ENCODE measurements around the gene SOBP. TPM values are rescaled to one million over a fixed set of nuclear protein-coding genes. Genes with fewer than 3 reads are reported as not detected.

SOBP gene
- polyA plus RNA-seq, 4 donors = 1.1 to 1.6 (median 1.1) TPM; not detected in 1

GRCh38 chr6:107676042-107676441 is 186.1 kb downstream of the SOBP start:
- Histone ChIP-seq H3K9me3 (ENCODE audit: control insufficient read depth in 2 of 2, insufficient read depth in 1 of 2, low read depth in 1 of 2, low read length in 1 of 2) (no peaks in the 10 kb centered on the region), H3K27ac (ENCODE audit: low read depth in 1 of 3, low read length in 2 of 3) (no peak overlapping the region), H3K4me3 (ENCODE audit: low read depth in 1 of 3, low read length in 3 of 3) (no peak overlapping the region), H3K27me3 (ENCODE audit: control insufficient read depth in 3 of 3, insufficient read depth in 3 of 3, low read length in 3 of 3) (no peaks in the 10 kb centered on the region), H3K4me1 (ENCODE audit: control insufficient read depth in 3 of 3, insufficient read depth in 2 of 3, low read depth in 1 of 3, low read length in 2 of 3) (peaks cover 0 to 6% (median 0%) of the 10 kb centered on the region in 3 donors), H3K36me3 (ENCODE audit: control insufficient read depth in 3 of 3, insufficient read depth in 2 of 3, low read depth in 1 of 3, low read length in 3 of 3) (no peaks in the 10 kb centered on the region)
- 77 to 78% (median 78%) methylated on average over 11 of the region's 11 CpGs for WGBS, 3 donors
- DNase-seq (no peak), FAIRE-seq (no peak)

- H3K36me3 ChIP-seq (ENCODE audit: control insufficient read depth in 3 of 3, insufficient read depth in 2 of 3, low read depth in 1 of 3, low read length in 3 of 3) = no peaks in the 10 kb centered on the region
- no peak overlapping the region for H3K27ac ChIP-seq (ENCODE audit: low read depth in 1 of 3, low read length in 2 of 3)
- DNase-seq (no peak), FAIRE-seq (no peak)
- H3K4me3 ChIP-seq (ENCODE audit: low read depth in 1 of 3, low read length in 3 of 3) = no peak overlapping the region
- H3K27me3 ChIP-seq (ENCODE audit: control insufficient read depth in 3 of 3, insufficient read depth in 3 of 3, low read length in 3 of 3) = no peaks in the 10 kb centered on the region
- WGBS, 3 donors = 99 to 100% (median 100%) methylated on average over 1 of the region's 1 CpG
- no peaks in the 10 kb centered on the region for H3K9me3 ChIP-seq (ENCODE audit: control insufficient read depth in 2 of 2, insufficient read depth in 1 of 2, low read depth in 1 of 2, low read length in 1 of 2)
- peaks cover 0 to 6% (median 0%) of the 10 kb centered on the region in 3 donors for H3K4me1 ChIP-seq (ENCODE audit: control insufficient read depth in 3 of 3, insufficient read depth in 2 of 3, low read depth in 1 of 3, low read length in 2 of 3)
Measured at GRCh38 chr6:107677399-107677798, 187.5 kb downstream of the SOBP start.

GRCh38 chr6:107679457-107679856 is 189.5 kb downstream of the SOBP start:
- Histone ChIP-seq H3K9me3 (ENCODE audit: control insufficient read depth in 2 of 2, insufficient read depth in 1 of 2, low read depth in 1 of 2, low read length in 1 of 2) (peaks cover 0 to 12% of the 10 kb centered on the region in 2 donors), H3K27me3 (ENCODE audit: control insufficient read depth in 3 of 3, insufficient read depth in 3 of 3, low read length in 3 of 3) (no peaks in the 10 kb centered on the region), H3K27ac (ENCODE audit: low read depth in 1 of 3, low read length in 2 of 3) (no peak overlapping the region), H3K36me3 (ENCODE audit: control insufficient read depth in 3 of 3, insufficient read depth in 2 of 3, low read depth in 1 of 3, low read length in 3 of 3) (no peaks in the 10 kb centered on the region), H3K4me3 (ENCODE audit: low read depth in 1 of 3, low read length in 3 of 3) (no peak overlapping the region), H3K4me1 (ENCODE audit: control insufficient read depth in 3 of 3, insufficient read depth in 2 of 3, low read depth in 1 of 3, low read length in 2 of 3) (peaks cover 0 to 6% (median 0%) of the 10 kb centered on the region in 3 donors)
- WGBS, 3 donors = 70 to 87% (median 80%) methylated on average over 4 of the region's 4 CpGs
- no peak for FAIRE-seq
- no peak for DNase-seq

GRCh38 chr6:107682721-107683120 is 192.8 kb downstream of the SOBP start:
- FAIRE-seq = no peak
- Histone ChIP-seq H3K36me3 (ENCODE audit: control insufficient read depth in 3 of 3, insufficient read depth in 2 of 3, low read depth in 1 of 3, low read length in 3 of 3) (no peaks in the 10 kb centered on the region), H3K27me3 (ENCODE audit: control insufficient read depth in 3 of 3, insufficient read depth in 3 of 3, low read length in 3 of 3) (no peaks in the 10 kb centered on the region), H3K4me3 (ENCODE audit: low read depth in 1 of 3, low read length in 3 of 3) (no peak overlapping the region), H3K4me1 (ENCODE audit: control insufficient read depth in 3 of 3, insufficient read depth in 2 of 3, low read depth in 1 of 3, low read length in 2 of 3) (no peaks in the 10 kb centered on the region), H3K27ac (ENCODE audit: low read depth in 1 of 3, low read length in 2 of 3) (no peak overlapping the region), H3K9me3 (ENCODE audit: control insufficient read depth in 2 of 2, insufficient read depth in 1 of 2, low read depth in 1 of 2, low read length in 1 of 2) (peaks cover 0 to 19% of the 10 kb centered on the region in 2 donors)
- DNase-seq = no peak
- 94 to 97% (median 95%) methylated on average over 3 of the region's 3 CpGs for WGBS, 3 donors

- WGBS, 3 donors = 94 to 97% (median 96%) methylated on average over 2 of the region's 2 CpGs
- H3K36me3 ChIP-seq (ENCODE audit: control insufficient read depth in 3 of 3, insufficient read depth in 2 of 3, low read depth in 1 of 3, low read length in 3 of 3) = no peaks in the 10 kb centered on the region
- FAIRE-seq (no peak), DNase-seq (no peak)
- no peak overlapping the region for H3K27ac ChIP-seq (ENCODE audit: low read depth in 1 of 3, low read length in 2 of 3)
- peaks cover 0 to 19% of the 10 kb centered on the region in 2 donors for H3K9me3 ChIP-seq (ENCODE audit: control insufficient read depth in 2 of 2, insufficient read depth in 1 of 2, low read depth in 1 of 2, low read length in 1 of 2)
- no peaks in the 10 kb centered on the region for H3K27me3 ChIP-seq (ENCODE audit: control insufficient read depth in 3 of 3, insufficient read depth in 3 of 3, low read length in 3 of 3)
- no peak overlapping the region for H3K4me3 ChIP-seq (ENCODE audit: low read depth in 1 of 3, low read length in 3 of 3)
- H3K4me1 ChIP-seq (ENCODE audit: control insufficient read depth in 3 of 3, insufficient read depth in 2 of 3, low read depth in 1 of 3, low read length in 2 of 3) = no peaks in the 10 kb centered on the region
Measured at GRCh38 chr6:107683183-107683582, 193.3 kb downstream of the SOBP start.

GRCh38 chr6:107684996-107685395 is 195.1 kb downstream of the SOBP start:
- 89 to 100% (median 93%) methylated on average over 2 of the region's 2 CpGs for WGBS, 3 donors
- no peak for DNase-seq

GRCh38 chr6:107689190-107689589 is 199.3 kb downstream of the SOBP start:
- no peak for FAIRE-seq

More at GRCh38 chr6:107684996-107685395, 195.1 kb downstream of the SOBP start:
- Histone ChIP-seq H3K36me3 (ENCODE audit: control insufficient read depth in 3 of 3, insufficient read depth in 2 of 3, low read depth in 1 of 3, low read length in 3 of 3) (no peaks in the 10 kb centered on the region), H3K27ac (ENCODE audit: low read depth in 1 of 3, low read length in 2 of 3) (no peak overlapping the region), H3K4me3 (ENCODE audit: low read depth in 1 of 3, low read length in 3 of 3) (no peak overlapping the region), H3K4me1 (ENCODE audit: control insufficient read depth in 3 of 3, insufficient read depth in 2 of 3, low read depth in 1 of 3, low read length in 2 of 3) (no peaks in the 10 kb centered on the region), H3K9me3 (ENCODE audit: control insufficient read depth in 2 of 2, insufficient read depth in 1 of 2, low read depth in 1 of 2, low read length in 1 of 2) (peaks cover 0 to 19% of the 10 kb centered on the region in 2 donors), H3K27me3 (ENCODE audit: control insufficient read depth in 3 of 3, insufficient read depth in 3 of 3, low read length in 3 of 3) (no peaks in the 10 kb centered on the region)
- no peak for FAIRE-seq

GRCh38 chr6:107689951-107690642 is 200.2 kb downstream of the SOBP start:
- no peak for FAIRE-seq
- Histone ChIP-seq H3K27me3 (ENCODE audit: control insufficient read depth in 3 of 3, insufficient read depth in 3 of 3, low read length in 3 of 3) (no peaks in the 10 kb centered on the region), H3K36me3 (ENCODE audit: control insufficient read depth in 3 of 3, insufficient read depth in 2 of 3, low read depth in 1 of 3, low read length in 3 of 3) (no peaks in the 10 kb centered on the region), H3K27ac (ENCODE audit: low read depth in 1 of 3, low read length in 2 of 3) (peak overlapping the region in 1 of 3 donors; percentile 1), H3K4me1 (ENCODE audit: control insufficient read depth in 3 of 3, insufficient read depth in 2 of 3, low read depth in 1 of 3, low read length in 2 of 3) (no peaks in the 10 kb centered on the region), H3K9me3 (ENCODE audit: control insufficient read depth in 2 of 2, insufficient read depth in 1 of 2, low read depth in 1 of 2, low read length in 1 of 2) (peaks cover 0 to 6% of the 10 kb centered on the region in 2 donors), H3K4me3 (ENCODE audit: low read depth in 1 of 3, low read length in 3 of 3) (no peak overlapping the region)
- 77 to 88% (median 87%) methylated on average over 13 of the region's 13 CpGs for WGBS, 3 donors
- no peak for DNase-seq

More at GRCh38 chr6:107689190-107689589, 199.3 kb downstream of the SOBP start:
- H3K27ac ChIP-seq (ENCODE audit: low read depth in 1 of 3, low read length in 2 of 3) = peak overlapping the region in 1 of 3 donors; percentile 23
- H3K36me3 ChIP-seq (ENCODE audit: control insufficient read depth in 3 of 3, insufficient read depth in 2 of 3, low read depth in 1 of 3, low read length in 3 of 3) = no peaks in the 10 kb centered on the region
- 79 to 86% (median 79%) methylated on average over 3 of the region's 3 CpGs for WGBS, 3 donors
- peaks cover 0 to 8% of the 10 kb centered on the region in 2 donors for H3K9me3 ChIP-seq (ENCODE audit: control insufficient read depth in 2 of 2, insufficient read depth in 1 of 2, low read depth in 1 of 2, low read length in 1 of 2)
- H3K4me1 ChIP-seq (ENCODE audit: control insufficient read depth in 3 of 3, insufficient read depth in 2 of 3, low read depth in 1 of 3, low read length in 2 of 3) = no peaks in the 10 kb centered on the region
- H3K27me3 ChIP-seq (ENCODE audit: control insufficient read depth in 3 of 3, insufficient read depth in 3 of 3, low read length in 3 of 3) = no peaks in the 10 kb centered on the region
- no peak for DNase-seq
- H3K4me3 ChIP-seq (ENCODE audit: low read depth in 1 of 3, low read length in 3 of 3) = no peak overlapping the region
